ENCODE data around the gene ZSWIM4. TPM values are rescaled to one million over a fixed set of nuclear protein-coding genes. Genes with fewer than 3 reads are reported as not detected.

ZSWIM4 gene
- total and polyA plus RNA-seq, 9 donors, result 1.2 to 7.9 (median 4.3) TPM

DNA sequence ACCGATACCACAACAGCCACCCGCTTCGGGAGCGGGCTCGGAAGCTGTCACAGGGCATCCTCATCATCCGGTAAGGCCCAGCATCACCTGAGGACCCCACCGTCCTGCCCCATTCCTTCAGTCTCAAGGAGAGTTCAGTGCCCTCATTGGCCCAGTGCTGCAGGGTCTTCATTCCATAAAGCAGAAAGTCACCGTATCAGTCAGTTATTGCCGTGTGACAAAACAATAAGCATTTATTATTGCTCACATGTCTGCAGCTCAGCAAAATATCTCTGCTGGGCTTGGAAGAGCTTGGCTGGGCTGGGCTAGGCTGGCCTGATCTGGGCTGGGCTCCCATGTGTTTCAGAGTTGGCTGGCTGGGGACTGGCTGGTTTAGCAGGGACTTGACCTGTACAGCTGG lies 39.0 kb upstream of the ZSWIM4 start:
- intact Hi-C loops (cut with DNase I), result no loop called here
- WGBS, 3 donors, result 96 to 99% (median 98%) methylated on average over 9 of the region's 9 CpGs
- no peaks in the 10 kb centered on the region for H3K9me3 ChIP-seq
- no peaks in the 10 kb centered on the region for H3K27me3 ChIP-seq
- H3K36me3 ChIP-seq, result no peaks in the 10 kb centered on the region
- H3K4me1 ChIP-seq (ENCODE audit: insufficient read depth), result no peaks in the 10 kb centered on the region
- H3K27ac ChIP-seq, result no peak overlapping the region
- TF ChIP-seq, protein P1, sequence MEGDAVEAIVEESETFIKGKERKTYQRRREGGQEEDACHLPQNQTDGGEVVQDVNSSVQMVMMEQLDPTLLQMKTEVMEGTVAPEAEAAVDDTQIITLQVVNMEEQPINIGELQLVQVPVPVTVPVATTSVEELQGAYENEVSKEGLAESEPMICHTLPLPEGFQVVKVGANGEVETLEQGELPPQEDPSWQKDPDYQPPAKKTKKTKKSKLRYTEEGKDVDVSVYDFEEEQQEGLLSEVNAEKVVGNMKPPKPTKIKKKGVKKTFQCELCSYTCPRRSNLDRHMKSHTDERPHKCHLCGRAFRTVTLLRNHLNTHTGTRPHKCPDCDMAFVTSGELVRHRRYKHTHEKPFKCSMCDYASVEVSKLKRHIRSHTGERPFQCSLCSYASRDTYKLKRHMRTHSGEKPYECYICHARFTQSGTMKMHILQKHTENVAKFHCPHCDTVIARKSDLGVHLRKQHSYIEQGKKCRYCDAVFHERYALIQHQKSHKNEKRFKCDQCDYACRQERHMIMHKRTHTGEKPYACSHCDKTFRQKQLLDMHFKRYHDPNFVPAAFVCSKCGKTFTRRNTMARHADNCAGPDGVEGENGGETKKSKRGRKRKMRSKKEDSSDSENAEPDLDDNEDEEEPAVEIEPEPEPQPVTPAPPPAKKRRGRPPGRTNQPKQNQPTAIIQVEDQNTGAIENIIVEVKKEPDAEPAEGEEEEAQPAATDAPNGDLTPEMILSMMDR (IDR thresholded peaks at IDR 0.05), result no peak
- TF ChIP-seq EP300 (IDR thresholded peaks at IDR 0.05), result no peak
- TF ChIP-seq POLR2A (IDR thresholded peaks at IDR 0.05), result no peak
- H3K4me3 ChIP-seq, result no peak overlapping the region
- no peak for DNase-seq

DNA sequence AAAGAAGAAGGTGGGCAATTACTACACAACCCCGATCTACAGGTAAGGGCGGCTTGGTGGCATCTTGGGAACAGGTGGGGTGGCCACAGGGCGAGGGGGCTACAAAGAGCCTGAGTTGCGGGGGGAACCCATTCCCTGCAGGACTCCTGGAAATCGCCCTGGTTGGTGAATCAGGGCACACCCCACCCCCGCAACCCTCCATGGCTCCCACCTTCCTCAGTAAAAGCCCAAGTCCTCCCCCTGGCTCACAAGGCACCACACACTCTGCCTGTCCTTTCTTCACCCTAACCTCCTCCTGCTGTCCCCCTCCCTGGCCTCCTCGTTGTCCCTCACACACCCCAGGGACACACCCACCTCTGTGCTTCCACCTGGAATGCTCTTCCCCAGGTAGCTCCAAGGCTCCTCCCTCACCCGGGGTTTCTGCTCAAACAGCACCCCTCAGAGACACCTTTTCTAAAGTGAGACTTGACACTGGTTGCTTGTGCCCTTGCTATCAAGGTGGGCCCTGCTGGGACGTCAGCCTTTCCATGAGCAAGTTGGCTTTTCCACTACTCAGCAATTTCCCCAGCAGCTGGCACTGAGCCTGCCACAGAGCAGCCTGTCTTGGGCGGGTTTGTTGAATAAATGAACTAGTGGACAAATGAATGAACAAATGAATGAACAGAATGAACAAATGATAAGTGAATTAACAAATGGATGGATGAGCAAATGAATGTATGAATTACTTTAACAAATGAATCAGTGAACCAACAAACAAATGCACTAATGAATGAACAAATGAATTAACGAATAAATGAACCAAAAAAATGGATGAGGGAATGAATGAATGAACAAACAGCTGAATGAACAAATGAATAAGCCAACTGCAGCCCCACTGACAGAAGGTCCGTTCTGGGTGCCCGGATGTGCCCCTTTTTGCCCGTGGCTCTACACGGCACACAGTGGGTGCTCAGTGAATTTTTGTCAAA lies 37.2 kb upstream of the ZSWIM4 start:
- Histone ChIP-seq H3K4me3 (no peak overlapping the region), H3K27me3 (no peaks in the 10 kb centered on the region), H3K4me1 (ENCODE audit: insufficient read depth) (no peaks in the 10 kb centered on the region), H3K36me3 (no peaks in the 10 kb centered on the region), H3K27ac (no peak overlapping the region), H3K9me3 (no peaks in the 10 kb centered on the region)
- peak in 1 of 5 donors; percentile 44 for DNase-seq
- no peak for TF ChIP-seq POLR2A (IDR thresholded peaks at IDR 0.05)
- TF ChIP-seq, protein P1 (IDR thresholded peaks at IDR 0.05), result no peak
- TF ChIP-seq EP300 (IDR thresholded peaks at IDR 0.05), result no peak
- 81 to 84% (median 83%) methylated on average over 15 of the region's 15 CpGs for WGBS, 3 donors
- intact Hi-C loops (cut with DNase I), result no loop called here

DNA sequence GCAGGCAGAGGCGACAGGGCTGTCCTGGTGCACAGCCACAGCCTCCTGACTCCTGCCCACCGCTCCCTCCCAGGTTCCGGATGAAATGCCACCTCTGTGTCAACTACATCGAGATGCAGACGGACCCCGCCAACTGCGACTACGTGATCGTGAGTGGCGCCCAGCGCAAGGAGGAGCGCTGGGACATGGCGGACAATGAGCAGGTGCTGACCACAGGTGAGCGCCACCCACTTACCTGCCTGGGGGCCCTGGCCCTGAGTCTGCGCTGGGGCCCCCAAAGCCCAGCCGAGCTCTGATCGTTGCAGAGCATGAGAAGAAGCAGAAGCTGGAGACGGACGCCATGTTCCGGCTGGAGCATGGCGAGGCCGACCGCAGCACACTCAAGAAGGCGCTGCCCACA lies 36.4 kb upstream of the ZSWIM4 start:
- Histone ChIP-seq H3K9me3 (no peaks in the 10 kb centered on the region), H3K36me3 (no peaks in the 10 kb centered on the region), H3K4me1 (ENCODE audit: insufficient read depth) (no peaks in the 10 kb centered on the region), H3K27me3 (no peaks in the 10 kb centered on the region), H3K27ac (no peak overlapping the region), H3K4me3 (no peak overlapping the region)
- intact Hi-C loops (cut with DNase I), result no loop called here
- TF ChIP-seq, protein P1 (IDR thresholded peaks at IDR 0.05), result no peak
- TF ChIP-seq POLR2A (IDR thresholded peaks at IDR 0.05), result no peak
- TF ChIP-seq EP300 (IDR thresholded peaks at IDR 0.05), result no peak
- WGBS, 3 donors, result 91 to 96% (median 92%) methylated on average over 23 to 24 of the region's 24 CpGs
- DNase-seq, result peak in 1 of 5 donors; percentile 36

DNA sequence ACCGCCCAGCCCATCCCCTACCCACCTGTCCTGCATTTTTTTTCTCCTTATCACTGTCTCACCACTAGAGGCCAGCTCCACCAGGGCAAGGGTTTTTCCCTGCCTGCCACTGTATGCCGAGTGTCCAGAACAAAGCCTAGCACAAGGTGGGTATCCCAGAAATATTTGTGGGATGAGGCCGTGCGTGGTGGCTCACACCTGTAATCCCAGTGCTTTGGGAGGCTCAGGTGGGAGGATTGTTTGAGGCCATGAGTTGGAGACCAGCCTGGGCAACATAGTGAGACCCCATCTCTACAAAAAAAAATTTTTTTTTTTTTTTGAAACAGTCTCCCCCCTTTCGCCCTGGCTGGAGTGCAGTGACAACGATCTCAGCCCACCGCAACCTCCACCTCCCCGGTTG lies 33.8 kb upstream of the ZSWIM4 start:
- no peak for DNase-seq
- Histone ChIP-seq H3K27ac (no peak overlapping the region), H3K9me3 (no peaks in the 10 kb centered on the region), H3K4me3 (no peak overlapping the region), H3K27me3 (no peaks in the 10 kb centered on the region), H3K36me3 (no peaks in the 10 kb centered on the region), H3K4me1 (ENCODE audit: insufficient read depth) (peaks cover 5% of the 10 kb centered on the region)
- 90 to 96% (median 92%) methylated on average over 8 of the region's 8 CpGs for WGBS, 3 donors
- TF ChIP-seq, protein P1 (IDR thresholded peaks at IDR 0.05), result no peak
- TF ChIP-seq POLR2A (IDR thresholded peaks at IDR 0.05) (no peak), EP300 (IDR thresholded peaks at IDR 0.05) (no peak)
- intact Hi-C loops (cut with DNase I), result loop anchor here in 1 of 4 donors (10.0 kb wide), 1 partner anchor 323 kb away; the partner anchor contains the start of gene C19orf67

Measured in ovary (tissue), 9 donors.